HG03521 (cell line): ENCODE measurements around the gene SNORC.

Experiments used
- ATAC-seq: cut with Tn5 transposase; IDR thresholded peaks from one replicate; pipeline ENCODE4 v1.9.1; 2021; ENCODE audit warnings: mild to moderate bottlenecking, moderate library complexity; ENCODE audit not compliant: unreplicated experiment

The SNORC gene

DNA sequence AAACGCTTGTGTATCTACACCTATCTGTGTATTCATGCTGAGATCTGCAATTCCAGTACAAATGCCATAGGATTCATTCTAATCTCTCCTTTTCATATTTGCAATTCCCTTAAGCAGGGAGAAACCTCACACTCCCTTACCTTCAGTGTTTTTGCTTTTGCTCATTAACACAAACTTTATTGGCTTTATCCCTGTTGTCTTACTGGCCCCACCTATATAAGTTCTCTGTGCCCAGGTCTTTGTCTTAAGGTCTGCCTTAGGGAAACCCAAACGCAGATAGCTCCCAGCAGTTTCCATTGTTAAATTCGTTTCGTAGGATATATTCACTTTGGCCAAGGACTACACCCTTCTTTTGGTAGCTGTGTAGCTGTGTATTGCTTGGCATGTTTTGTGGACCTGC, 4.0 kb upstream of the SNORC start:
- ATAC-seq = no peak

DNA sequence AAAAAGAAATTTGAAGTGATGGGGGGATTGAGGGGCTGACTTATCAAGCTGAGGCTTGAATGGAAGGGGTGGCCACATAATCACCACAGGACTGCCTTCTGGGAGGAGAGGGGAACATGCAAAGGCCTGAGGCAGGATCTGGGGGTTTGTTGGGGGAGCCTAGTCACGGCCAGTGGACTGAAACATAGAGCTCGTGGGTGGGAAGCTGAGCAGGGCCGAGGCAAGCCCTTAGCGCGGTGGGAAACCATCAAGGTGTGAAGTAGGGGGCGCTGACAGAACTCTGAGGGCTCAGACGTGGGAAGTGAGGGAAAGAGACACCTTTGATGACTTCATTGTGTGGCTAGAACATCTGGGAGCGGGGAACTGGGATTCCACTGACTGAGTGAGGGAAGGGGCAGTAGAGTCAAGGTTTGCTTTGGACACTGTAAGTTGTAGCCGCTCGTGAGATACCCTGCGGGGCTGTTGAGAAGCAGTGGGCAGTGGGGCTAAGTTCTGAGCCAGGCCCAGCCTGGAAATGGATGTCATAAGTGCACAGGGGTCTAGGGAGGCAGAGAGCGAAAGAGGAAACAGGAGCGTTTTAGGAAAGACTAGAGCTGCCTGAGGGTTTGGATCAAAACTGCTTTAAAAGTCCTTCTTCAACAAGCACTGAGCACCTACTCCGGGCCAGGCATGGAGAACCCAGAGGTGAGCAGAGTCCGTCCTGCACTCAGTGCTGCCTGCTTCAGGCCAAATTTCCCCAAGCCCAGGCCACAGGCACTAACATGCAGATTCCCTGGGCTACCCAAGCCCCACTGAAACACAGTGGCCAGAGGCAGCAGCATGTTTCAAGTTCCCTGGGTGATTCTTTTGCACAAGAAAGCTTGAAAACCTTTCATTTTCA, 686 bp upstream of the SNORC start:
- no peak for ATAC-seq

DNA sequence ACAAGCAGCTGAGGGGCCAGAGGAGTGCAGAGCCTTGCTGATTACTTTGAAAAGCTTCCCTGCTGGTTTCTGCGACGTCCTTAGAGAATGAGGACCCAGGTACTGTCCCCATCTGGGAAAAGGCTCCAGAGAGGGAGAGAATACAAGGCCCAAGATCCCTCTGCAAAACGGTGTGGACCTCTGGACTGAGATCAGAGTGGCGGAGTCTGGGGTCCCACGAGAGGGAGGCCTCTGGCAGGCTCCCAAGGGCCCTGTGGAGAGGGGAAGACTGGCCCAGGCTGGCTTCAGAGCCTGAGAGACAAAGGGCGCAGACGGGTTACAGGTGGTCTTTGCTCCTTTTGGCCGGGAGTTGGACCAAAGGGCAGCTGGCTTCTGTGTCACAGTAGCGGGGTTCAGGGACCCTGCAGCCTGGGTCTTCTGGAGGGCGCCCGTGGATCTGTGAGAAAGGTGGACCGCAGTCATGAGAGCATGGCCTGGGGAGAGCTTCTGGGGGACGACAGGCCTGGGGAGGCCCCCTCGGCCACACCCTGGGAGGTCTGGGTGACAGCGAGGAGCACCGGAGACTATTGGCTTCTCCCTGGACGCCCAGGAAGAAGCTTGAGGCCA, 805 bp downstream of the SNORC start:
- no peak for ATAC-seq

DNA sequence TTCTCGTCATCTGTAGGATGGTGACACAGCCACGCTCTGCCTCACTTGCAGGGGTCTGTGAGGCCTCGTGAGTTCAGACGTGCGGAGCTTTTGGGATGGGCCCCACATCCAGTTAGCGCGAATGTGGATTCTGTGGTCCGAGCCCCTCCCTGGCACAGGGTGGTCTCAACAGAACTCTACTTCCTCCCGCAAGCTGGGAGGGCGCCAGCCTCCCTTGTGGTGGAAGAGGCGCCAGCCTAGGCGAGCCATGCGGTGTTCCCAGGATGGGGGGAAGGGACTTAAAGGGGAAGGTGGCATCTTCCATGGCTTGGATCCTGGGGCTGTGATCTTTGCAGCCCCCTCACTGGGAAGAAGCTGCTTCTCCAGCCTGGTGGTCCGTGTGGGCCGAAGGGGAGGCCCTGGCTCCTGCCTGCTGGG, 1.4 kb downstream of the SNORC start:
- ATAC-seq = no peak

DNA sequence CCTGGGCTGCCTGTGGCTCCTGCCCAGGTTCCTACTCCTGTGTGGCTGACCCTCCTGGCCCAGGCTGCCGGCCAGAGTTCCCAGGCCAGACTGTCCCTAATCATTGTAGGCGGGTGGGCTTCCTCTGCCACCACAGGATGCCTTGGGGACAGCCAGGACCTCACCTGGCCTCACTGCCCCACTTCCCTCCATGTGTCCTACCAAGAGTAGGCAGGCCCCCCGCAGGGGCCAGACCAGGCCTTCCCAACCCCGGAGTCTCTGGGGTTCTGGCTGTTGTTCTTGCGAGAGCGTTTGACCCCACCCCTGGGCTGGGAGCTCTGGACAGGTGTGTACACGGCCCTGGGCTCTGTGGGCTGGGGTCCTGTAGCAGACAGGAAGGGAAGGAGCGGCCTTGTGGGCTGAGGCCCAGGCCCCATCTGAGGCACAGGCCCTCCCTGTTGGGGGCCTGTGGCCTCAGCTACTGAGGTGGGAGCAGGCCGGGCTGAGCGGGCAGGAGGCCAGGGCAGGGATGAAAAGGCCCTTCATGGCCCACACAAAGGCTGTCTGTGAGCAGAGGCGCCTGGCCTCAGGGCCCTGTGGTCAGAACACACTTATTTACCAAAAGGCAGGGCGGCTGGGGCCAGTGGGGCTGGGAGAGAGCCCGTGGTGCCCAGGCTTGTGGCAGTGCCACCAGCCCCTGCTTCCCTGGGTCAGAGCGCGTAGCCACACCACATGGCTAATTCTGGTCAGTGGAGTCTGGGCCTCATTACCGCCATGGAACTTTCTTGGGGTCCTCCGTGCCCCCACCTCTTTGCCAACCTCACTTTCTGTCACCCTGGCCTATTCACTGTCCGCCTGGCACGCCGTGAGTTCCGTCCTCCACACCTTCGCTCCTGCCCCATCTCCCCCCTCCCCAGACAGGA, 2.0 kb downstream of the SNORC start:
- ATAC-seq = no peak

DNA sequence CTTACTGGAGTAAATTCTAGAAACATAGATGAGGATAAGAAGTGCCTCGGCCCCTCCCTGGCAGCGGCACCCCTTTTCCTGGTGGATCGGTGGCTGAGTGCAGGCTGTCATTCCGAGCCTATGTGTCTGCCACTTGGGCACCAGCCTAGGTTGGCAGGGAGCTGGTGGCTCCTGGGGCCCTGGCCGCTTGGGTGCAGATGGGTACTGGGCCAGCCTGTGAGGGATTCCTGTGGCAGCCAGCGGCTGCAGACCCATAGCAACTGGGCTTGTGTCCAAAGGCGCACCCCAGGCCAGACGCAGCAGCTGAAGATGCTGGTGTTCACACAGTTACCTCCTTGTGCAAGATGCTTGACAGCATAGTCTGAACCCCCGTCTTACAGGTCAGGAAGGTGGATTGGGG, 2.8 kb downstream of the SNORC start:
- ATAC-seq = no peak

DNA sequence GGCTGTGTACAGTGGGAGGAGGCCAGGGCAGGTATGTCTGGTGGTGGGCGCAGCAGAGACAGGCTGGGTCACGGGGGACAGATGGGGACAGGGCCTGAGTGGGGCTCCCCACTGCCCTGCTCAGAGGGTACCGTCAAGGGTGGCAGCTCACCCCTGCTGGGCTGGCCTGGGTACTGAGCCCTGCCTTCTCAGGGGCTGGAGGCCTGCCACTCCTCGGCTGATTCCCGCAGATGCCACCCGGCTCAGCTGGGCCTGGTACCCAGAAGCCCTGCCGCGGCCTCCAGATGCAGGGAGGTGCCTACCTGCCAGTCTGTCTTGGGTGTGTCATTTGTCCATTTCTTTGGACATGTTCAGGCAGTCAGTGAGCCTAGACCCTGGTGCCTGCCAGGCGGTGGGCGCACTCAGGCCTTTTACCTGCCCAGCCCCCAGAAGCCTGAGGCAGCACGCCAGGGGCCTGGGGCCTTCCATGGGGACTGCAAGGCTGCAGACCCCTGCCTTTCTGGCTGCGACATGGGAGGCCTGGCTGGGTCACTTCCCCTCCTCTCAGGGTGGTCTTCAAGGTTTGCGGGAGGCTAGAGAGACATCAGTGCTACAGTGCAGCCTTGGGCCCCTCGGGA, 3.3 kb downstream of the SNORC start:
- ATAC-seq = no peak

DNA sequence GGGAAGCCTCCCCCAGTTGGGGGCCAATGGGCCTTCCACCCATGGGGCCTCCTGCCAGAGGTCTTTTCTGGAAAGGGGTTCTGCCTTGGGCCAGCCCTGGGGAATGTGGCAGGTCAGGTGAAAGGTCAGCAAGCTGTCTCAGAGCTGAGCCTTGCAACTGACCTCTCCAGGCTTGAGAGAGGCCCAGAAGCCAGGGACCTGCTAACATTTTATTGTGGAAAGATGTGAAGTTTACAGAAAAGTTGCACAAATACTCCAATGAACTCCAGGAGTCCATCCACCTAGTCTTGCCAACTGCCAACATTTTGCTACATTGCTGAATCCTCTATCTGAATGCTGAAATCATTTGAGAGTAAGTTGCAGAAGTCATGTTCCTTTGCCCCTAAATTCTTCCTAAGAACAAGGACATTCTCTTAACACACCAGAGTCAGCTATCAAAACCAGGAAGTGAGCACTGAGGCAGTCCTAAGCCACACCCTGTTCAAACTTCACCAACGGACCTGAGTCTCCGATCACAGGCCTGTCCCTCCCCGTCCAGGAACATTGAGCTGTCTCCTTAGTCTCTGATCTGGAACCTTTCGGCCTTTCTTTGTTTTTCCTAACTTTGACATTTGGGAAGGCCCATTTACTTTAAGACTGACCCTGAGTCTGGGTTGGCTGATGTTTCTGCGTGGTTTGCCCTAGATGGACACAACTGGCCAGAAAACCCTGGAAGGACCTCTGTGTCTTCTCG, 4.0 kb downstream of the SNORC start:
- no peak for ATAC-seq

DNA sequence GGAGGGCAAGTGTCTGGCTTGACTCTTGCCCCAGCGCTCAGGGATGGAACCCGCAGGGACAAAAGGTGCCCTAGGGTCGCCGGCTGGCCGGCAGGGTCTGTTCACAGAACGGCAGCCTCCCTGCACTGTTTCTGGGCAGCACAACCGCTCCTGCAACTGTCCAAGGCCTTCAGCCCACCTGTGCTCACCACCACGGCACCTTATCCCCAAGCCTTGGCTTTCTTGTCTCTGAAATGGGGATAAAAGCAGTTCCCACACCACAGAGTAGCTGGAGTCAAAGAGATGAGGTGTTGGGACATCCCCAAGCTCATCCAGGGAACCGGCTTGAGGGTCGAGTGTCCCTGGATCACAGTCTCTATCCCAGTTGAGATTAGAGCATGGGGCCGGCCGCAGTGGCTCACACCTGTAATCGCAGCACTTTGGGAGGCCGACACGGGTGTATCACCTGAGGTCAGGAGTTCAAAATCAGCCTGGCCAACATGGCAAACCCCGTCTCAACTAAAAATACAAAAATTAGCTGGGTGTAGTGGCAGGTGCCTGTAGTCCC, 4.7 kb downstream of the SNORC start:
- ATAC-seq = no peak

DNA sequence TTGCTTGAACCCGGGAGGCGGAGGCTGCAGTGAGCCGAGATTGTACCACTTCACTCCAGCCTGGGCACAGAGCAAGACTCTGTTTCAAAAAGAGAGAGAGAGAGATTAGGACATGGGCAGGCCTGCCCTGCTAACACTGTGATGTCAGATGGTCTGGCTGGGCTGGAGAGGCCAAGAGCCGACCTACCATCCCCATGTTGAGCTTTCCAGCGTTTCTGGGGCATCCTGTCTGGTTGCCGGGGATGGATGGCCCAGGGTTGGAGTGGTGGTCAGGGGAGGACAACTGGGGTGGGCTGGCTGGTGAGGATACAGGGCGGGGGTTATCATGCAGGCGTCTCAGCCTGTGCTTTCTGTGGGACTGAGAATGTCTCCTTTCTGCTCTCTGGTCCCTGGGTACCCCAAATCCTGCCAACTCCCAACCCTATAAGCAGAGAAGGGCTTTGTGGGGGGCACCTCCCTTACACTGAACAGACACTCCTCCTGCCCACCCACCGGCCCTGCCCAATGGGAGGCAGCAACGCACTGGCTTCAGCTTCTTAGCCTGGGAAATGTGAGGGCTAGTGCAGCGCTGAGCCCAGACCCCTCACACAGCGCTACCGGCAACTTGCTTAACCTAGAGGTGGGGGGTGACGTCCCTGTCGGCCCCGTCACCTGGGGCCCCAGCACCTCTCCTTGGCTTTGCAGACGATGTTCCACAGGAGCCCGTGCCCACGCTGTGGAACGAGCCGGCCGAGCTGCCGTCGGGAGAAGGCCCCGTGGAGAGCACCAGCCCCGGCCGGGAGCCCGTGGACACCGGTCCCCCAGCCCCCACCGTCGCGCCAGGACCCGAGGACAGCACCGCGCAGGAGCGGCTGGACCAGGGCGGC, 5.4 kb downstream of the SNORC start:
- no peak for ATAC-seq

DNA sequence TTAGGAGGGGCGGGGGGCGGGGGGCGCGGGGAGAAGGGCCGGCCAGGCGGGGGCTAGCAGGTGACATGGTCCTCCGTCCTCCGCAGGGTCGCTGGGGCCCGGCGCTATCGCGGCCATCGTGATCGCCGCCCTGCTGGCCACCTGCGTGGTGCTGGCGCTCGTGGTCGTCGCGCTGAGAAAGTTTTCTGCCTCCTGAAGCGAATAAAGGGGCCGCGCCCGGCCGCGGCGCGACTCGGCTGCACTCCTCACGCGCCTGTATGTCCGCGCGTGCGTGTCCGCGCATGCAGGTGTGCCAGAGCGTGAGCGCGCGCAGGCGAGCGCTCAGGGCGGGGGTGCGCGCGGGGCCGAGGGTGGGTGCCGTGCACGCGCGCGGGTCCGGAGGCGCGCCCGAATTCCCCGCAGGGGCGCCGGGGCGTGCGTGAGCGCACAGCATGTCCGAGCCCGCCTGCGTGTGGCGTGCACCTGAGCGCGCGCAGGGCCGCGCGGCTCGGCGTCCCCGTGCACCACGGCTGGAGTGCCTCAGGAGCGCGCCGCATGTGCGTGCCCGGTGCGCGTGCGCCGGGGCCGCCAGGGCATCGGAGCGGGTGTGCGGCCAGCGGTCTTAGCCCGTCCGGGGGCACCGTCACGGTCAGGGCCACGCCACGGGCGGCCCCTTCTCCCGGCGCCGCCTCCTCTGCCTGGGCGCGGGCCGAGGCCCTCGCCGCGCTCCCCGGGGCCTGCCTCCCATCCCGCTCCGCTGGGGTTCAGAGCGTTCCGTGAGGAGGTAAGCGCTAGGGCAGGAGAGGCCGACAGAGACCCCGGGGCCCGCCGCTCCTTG, 6.3 kb downstream of the SNORC start:
- no peak for ATAC-seq

DNA sequence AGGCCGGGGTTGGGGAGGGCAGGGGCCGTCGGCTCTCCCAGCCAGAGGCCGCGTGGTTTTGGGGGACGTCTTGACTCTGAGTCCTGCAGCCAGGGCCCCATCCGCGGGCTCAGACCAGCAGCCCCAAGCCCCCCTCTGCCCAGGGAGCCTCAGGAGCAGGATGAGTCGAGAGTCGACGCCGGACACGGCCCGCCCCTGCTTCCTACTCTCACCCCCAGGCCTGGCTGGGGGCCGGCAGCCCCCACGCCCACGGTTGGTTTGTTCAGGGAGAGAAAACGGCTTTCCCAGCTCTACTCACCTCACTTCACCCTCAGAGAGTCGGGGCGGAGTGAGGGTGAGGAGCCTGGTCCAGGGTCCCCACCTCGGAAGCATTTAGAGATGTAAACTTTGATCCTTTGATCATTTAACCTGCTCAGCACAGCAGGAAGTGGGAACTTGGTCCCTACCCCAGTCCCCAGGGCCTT, 6.9 kb downstream of the SNORC start:
- no peak for ATAC-seq

DNA sequence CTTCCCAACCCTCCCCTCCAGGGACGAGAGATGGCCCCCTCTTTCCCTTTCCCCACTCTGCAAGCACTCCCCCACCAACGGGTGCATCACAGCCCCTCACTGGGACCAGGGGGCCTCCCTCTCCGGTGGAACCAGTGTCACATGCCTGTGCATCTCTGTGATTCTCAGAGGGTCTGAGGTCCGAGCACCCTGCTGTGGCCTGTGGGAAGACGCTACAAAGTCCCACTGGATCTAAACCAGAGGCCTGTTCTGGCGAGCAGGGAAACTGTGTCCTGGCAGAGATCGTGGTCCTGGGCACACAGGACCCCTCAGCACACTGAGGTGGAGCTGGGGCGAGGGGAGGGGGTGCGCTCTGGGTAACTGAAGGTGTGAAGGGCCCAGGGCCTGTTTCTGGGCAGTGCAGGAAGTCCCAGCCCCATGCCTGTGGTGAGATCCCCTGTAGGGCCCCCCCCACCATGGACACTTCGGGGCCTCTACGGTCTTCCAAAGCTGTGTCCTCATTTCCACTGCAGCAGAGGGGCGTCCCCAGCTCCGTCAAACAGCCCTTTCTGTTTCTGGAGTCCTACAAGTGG, 8.0 kb downstream of the SNORC start:
- no peak for ATAC-seq

DNA sequence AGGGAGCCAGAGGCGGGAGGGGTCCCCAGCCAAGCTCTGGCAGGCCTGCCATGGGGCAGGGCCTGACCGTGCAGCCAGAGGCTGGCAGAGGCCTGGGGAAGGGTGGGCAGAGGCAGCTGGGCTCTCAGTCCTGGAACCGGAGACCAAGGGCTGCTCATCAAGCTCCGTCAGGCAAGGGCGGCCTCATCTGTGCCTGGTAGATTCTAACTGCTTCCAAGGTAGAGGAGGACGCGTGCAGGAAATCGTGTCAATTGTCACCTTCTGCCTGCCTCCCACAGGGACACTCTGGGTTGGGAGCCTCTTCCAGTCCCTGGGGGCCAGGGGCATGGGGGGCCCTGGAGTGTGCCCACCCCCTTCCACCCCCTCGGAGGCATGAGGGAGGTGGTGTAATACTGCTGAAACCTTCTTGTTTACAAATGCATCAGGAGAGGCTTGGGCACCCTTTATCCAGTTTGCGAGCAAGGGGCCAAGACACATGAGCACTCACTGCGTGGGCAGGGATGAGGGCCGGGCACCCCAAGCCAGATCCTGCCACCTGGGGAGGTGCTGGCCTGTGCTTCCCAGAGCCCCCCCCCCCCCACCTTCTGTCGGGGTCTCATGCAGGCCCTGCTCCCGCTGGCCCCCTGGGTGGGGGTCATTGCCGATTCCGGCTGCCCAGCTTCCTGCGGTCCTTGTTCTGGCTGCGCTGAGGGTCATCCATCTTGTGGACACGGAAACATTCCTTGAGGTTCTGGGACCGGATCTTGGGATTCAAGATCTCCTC, 9.0 kb downstream of the SNORC start:
- ATAC-seq = no peak

DNA sequence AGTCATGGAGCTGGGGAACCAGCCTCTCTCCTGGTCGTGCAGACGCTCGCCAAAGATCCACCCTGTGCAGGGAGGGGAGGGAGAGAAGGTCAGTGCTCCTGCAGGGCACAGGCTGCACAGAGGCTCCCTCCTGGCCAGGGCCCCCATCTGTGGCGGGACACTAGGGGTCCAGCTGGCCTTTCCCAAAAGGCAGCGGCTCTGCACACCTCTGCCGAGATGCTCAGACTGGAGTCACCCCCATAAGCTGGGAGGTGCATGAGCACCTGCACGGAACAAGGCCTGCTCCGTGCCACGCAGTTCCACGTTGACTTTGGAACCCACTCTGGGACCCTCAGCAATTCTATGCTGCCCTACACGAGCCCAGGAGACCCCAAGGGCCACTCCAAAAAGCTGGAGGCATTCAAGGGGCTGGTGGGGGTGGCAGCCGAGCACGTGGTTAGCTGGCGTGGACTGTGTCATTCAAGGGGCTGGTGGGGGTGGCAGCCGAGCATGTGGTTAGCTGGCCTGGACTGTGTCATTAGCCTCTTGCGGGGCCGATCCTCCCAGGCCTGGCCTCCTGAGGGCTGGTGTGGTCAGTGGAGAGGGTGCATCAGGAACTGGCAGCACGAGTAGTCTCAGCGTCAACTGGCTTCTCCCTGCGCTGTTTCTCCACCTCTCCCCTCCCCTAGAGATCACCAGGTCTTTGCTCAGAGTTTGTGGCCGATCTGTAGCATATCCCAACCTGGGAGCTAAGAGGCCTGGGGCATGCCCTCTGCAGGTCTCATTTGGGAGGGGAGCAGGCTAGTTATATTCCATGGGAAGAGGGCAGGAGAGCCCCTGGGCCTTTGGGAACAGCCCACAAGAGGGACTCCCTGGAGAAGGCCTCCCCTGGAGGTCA, 9.8 kb downstream of the SNORC start:
- no peak for ATAC-seq

DNA sequence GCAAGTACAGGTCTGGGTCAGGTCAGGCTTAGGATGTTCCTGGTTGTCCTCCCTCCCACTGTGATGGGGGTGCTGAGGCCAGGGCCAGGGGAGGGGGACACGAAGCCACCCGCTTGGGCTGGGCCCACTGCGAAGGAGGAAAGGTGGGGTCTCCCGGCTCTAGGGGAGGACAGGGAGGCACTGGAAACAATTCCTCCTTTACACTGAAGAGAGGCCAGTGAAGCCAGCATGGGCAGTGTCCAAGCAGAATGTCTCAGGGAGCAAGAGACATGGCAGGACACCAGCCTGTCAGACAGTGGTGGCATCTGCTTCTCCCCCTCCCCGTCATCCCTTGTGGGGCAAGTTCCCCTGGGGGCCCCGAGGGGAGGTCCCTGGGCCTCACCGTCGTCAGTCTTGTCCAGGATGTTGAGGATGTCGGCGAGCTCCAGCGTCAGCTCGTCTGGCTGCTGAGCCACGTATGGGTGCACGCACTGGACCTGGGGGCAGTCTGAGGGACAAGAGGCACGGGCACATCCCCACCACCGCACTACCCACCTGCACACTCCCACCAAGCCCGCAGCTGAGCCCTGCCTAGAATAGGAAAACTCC, 10.8 kb downstream of the SNORC start:
- no peak for ATAC-seq
